Stimulated activated CD8-positive, alpha-beta memory T cell treated with anti-CD3 and anti-CD28 coated beads, Interleukin-15, amount 100 ng/mL, for 48 hours (primary cell): ENCODE data around the gene CISH.

Experiments
- DNase-seq, 2 donors: peaks; one replicate each; pipeline ENCODE4 v3.0.0-alpha.2; 2020; ENCODE audit warnings: low read depth in 2 of 2

The CISH gene

GRCh38 chr3:50612970-50613846, 1.6 kb upstream of the CISH start:
- DNase-seq: no peak

DNA sequence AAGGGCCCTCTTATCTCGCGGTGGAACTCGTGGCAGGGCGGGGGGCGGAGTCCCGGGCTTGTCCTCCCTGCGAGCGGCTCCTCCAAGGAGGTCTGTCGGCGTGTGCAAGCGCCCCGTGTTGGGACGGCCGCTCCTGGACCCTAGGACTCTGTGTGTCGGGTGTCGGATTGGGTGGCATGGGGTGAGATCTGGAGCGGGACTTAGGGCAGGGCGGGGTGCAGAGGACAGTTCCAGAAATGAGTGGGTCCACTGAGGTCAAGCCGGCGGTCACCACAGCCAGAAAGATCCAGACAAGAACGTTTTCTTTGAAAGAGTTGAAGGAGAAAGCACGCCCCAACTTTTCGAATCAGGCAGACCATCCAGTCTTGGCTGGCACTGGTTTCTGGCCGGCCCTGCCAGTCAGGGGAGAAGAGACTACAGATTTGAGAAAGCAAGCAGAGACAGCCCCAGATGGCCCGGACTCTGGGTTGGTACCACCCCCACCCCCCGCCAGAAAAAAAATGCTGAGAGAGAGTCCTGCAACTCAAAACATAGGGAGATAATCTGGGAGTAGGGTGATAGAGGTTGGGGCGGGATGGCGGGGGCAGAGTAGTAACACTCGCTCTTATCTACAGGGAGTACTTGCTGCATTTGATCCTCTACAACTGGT, 784 bp upstream of the CISH start:
- DNase-seq: no peak

- no peak for DNase-seq
These were observed 546 bp downstream of the CISH start for GRCh38 chr3:50610992-50611463.

DNA sequence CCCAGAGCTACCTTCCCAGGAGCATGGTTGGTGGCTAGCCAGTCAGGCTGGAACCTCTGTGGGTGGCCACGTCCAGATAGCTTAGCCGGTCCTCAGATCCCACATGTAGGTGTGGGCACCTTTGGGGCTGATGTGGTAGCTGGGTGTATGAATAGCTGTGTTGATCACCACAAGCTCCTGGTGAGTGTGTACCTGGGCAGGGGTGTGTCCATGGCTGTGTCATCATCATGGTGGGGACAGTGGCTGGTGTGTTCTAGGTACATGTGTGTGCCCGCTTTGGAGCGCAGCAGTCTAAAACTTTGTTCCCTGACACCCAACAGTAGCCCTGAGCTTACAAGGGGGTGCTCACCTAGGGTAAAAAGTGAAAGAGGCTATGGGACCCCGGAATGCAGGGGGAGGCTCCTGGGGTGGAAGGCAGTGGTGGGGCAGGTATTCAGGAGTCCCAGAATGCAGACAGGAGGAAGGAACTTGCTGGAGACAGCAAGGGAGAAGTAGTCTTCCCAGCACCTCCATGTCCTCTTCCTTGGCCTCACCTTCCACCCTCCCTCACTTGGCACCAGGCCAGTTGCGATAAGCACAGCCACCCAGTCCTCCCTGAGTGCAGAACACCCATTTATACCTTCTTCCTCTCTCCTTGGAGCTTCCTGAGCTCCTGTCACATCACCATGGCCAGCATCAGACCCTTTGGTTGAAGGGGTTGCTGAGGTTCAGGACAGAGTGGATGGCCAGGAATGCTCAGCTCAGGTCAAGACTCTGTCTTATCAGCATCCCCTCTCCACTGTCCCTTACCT, 1.2 kb downstream of the CISH start:
- DNase-seq: no peak

GRCh38 chr3:50609763-50610085, 1.9 kb downstream of the CISH start:
- no peak for DNase-seq

- no peak for DNase-seq
These were observed 2.4 kb downstream of the CISH start for GRCh38 chr3:50609071-50609762.

DNA sequence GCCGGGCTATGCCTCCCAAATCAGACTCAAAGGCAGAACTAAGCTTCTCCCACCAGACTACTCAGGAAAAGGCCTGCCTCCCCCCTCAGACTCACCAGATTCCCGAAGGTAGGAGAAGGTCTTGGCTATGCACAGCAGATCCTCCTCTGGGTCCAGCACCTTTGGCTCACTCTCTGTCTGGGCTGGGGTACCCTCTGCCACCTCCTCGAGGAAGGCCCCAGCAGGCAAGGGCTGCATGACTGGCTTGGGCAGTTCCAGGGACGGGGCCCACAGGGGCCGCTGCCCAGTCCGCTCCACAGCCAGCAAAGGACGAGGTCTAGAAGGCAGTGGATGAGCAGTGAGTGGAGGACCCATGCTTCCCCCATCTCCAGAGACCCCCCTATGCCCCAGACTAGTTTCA, 3.3 kb downstream of the CISH start:
- DNase-seq: no peak

- DNase-seq: no peak
These were observed 4.1 kb downstream of the CISH start for GRCh38 chr3:50607271-50608091.

DNA sequence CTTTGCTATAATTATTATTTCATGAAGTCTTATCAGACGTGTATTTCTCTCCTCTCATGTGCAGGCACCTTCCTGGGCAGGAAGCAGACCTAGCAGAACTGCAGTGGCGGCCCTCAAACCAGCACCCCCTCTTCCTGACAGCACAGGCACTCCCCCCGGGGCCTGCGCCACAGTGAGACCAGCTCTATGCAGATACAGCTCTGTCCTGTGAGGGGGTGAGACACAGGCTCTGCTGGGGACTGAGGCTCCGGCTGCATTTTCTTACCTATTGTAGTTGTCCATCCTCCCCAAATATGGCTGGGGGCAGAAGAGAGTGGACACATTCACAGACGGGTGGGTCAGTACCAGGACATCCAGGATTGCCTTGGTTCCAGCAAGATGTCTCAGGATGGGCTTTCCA, 5.0 kb downstream of the CISH start:
- DNase-seq: no peak

DNA sequence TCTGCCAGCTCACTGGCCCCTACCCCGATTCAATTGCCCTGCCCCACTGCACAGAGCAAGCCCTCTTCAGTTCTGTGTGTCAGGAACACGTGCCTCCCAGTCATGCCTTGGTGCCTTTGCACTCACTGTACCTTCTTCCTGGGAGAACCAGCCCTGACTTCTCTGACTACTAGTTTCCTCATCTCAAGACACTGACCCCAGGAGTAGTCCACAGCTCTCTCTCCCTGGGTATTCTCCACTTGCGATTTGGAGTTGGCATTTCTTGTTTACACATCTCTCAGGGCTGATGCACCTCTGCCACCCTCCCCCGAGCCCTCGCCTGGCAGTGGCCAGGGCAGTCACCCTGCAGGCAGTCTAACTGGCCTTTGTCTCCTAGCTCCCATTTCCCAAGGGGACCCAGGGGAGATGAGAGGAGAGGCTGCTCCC, 5.7 kb downstream of the CISH start:
- DNase-seq: no peak

DNA sequence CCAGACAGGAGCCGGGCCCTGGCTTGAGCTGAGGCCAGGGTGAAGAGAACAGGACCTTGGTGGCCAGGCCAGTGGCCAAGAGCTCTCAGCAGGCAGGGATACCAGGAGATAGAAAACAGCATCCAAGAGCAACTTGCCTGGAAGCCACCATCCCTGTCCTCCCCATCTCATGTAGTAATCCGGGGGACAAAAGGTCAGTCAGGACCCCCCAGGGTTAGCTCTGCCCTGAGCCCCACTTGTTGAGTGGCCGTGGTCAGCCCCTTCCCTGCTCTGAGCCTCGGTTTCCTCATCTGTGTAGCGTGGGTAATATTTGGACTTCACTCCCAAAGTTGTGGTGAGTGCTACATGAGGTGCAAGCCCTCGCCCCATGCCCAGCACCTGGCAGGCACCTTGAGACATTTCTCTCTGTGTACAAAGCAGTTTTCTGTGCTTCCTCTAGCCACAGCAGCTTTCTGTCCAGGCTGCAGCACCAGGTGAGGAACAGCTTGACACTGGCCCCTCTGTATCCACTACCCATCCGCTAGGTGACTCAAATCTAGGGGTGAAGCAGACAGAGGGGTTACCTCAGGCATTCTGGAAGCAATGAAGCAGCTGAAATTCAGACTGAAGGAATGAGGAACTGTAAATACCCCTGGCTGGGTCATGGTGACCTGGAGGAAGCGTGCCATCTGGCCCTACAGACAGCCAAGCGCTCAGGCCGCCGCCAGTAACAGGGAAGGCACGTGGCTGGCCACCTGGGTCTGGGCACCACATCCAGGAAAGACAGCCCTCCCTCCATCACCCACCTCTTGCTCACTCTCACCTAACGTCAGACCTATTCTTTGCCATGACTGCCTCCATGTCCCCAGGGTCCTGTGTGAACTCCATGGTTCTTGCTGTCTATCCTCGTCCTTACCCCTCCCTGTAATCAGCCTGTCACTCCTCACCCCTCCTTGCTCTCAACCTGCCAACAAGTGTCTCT, 6.7 kb downstream of the CISH start:
- no peak for DNase-seq

DNA sequence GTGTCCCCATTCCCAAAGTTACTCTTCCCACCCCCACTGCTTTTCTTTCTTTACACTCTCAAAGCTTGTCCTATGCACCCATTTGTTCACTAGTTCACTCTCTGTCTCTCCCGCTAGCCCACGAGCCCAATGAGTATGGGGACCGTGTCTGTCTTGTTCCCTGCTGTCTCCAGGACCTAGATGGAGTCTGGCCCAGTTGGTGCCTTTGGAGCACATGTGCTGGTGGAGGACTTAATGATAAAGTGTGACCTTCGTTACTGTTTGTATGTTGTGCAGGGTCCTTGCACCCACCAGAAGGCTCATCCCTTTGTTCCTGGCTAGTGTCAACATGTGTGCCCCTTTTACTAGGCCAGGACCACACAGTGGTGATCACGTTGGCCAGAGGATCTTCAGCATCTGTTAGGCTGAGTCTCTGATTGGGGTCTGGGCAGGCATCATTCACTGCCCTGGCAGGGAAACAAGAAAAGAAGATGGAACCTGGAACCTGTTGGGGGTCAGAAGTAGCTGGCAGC, 7.4 kb downstream of the CISH start:
- DNase-seq: no peak

DNA sequence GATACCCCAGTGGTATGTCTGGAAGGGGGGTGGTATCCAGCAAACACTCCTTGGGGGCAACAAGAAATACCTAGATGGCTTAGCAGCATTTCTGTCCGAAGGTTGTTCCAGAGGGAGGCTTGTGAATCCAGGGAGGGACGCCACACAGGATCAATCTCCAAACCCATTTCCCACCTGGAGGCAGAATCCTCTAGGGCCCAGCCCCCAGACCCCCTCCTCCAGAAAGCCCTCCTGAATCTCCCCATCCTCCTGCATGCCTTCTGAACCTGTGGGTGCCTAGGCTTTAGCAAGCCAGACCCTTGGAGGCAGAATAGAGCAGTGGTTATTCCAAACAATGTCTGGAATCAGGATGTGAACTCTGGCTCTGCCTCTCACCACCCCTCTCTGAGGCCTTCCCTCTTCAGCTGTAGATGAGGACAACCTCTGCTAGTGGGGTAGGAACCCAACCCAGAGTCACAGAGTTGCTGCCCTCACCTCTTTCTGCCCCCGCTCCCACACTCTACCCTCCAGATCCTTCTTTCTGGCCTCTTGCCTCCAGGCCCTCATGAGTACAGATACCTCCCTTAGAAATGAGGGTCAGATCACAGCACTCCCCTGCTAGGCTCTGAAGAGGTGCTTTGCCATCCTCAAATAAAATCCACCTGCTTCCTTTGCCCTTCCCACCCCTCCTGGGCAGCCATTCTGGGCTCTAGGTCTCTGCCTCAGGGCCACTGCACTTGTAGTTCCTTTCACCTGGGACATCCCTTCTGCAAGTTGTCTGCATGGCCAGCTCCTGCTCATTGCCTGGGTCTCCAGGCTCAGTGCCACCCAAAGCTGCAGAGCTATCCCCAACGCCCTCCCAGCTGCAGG, 8.1 kb downstream of the CISH start:
- DNase-seq: no peak

GRCh38 chr3:50602595-50603191, 8.9 kb downstream of the CISH start:
- DNase-seq: no peak

DNA sequence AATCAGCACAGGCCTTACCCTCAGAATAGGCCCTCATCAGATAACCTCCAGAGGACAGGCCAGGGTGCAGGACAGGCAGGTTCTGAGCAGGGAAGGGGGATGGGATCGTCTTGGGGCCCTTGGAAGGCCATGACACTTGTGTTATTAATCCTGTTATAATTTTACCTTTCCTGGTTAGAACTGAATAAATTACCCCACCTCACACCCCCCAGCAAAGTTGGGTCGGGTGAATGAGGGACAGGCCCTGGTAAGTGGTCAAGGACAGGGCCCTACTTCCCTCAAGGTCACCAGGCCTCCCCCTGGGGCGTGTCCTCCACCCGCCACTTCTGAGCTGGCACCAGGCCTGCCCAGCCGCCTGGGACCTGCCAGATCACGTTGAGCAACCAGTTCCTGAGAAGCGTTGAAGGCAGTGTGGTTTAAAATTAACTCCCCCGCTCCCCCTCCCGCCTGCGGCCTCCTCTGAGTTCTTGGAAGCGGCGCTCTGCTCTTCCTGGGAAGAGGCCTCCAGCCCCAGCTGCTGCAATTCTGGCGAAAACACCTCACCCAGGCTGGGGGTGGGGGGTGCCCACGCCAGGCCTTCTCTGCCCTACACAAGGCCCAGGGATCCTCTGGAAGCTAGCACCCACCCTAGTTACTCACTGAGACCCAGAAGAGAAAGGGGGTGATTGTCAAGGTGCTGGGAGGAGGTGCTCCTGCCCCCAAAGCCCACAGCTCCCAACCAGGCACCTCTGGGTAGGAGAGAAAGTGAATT, 10.6 kb downstream of the CISH start:
- peak; percentile 91 to 96 for DNase-seq

DNA sequence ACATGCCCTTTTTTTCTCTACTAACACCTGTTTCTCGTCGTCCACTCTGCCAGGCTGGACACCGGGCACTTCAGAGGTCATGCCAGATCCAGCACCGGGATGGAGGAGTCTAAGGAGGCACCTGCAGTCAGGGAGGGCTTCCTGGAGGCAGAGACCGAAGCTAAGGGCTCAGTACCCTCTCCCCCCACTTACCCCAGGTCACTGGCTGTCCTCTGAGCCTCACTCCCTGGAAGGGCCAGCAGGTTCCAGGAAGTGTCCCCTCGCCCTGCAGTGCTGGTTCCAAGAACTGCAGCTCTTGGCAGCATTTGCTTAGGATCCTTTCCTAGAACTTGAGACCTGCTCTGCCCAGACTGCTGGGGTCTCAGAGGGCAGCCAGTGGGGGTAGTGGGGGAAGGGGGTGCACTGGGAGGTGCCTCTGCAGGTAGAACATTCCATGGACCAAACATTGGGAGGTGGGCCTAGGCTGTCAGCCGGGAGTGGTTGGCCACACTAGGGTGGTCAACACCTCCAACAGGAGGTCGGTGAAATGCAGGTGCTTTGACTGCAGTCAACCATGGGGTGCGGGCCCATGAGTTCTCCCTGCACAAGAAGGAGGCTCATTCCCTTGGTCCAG, 11.3 kb downstream of the CISH start:
- no peak for DNase-seq

DNA sequence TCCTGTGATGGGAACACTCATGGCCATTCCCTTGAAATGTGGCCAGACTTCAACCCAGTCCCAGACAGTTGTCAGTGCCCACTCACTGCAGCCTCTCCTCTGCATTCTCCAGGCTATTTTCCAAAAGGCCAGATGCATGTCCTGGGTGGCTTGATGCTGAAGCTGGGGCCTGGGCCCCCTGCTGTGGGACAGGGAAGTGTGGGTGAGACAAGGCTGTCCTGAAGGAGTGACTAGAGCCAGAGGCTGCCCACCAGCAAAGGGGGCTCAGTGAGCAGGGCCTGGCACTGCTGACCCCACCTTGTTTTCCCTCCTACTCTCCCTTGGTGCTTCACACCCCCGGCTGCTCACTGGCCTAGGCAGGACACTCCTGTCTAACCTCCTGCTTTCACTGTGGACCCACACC, 11.9 kb downstream of the CISH start:
- no peak for DNase-seq
